Measurements from ENCODE around the gene PAXX. TPM values are rescaled to one million over a fixed set of nuclear protein-coding genes. Genes with fewer than 3 reads are reported as not detected.
A peak's percentile ranks its signal among the peaks of the same experiment; 100 is the strongest.

PAXX gene
- total and polyA plus RNA-seq, 9 of the 15 experiments (the other 6 are each of a cell fraction or from before 2014, with no cell fraction given) = 1.2 to 175 (median 38.5) TPM

GRCh38 chr9:137021979-137022661 lies 29.9 kb downstream of the PAXX start (continued):
- TF ChIP-seq REST (IDR thresholded peaks at IDR 0.05; ENCODE audit: borderline replicate concordance) (peak; percentile 58; the same call in 1 of the 2 replicates), REST (CRISPR knock-in tag; IDR thresholded peaks at IDR 0.05; ENCODE audit: low read depth) (no peak), CC2D1A (IDR thresholded peaks at IDR 0.05) (no peak), JUND (IDR thresholded peaks at IDR 0.05; ENCODE audit: borderline replicate concordance, low read depth, low read length) (peak; percentile 72; the same call in 1 of the 2 replicates), JUND (tag; IDR thresholded peaks at IDR 0.05; ENCODE audit: borderline replicate concordance, low read depth, low read length) (peak; percentile 54; the same call in 1 of the 3 replicates), SRSF9 (IDR thresholded peaks at IDR 0.05; ENCODE audit: borderline replicate concordance, low read depth, low read length) (no peak), ZNF518B (CRISPR knock-in tag; IDR thresholded peaks at IDR 0.05) (no peak), RBBP5 (IDR thresholded peaks at IDR 0.05; ENCODE audit: borderline replicate concordance, insufficient read depth, low read length, poor library complexity, severe bottlenecking) (peak; percentile 16), FOS (IDR thresholded peaks at IDR 0.05; ENCODE audit: extremely low read depth, insufficient read length) (no peak), FIP1L1 (IDR thresholded peaks at IDR 0.05; ENCODE audit: low read depth, low read length, poor library complexity, severe bottlenecking) (peak; percentile 14), IFI16 (CRISPR knock-in tag; IDR thresholded peaks at IDR 0.05) (no peak), POLR3A (IDR thresholded peaks at IDR 0.05; ENCODE audit: borderline replicate concordance, extremely low read depth, insufficient read depth, insufficient read length) (no peak), FOXP1 (CRISPR knock-in tag; IDR thresholded peaks at IDR 0.05) (no peak), MAX (CRISPR knock-in tag; IDR thresholded peaks at IDR 0.05) (peak; percentile 32; the same call in 1 of the 2 replicates), ZNF324 (CRISPR knock-in tag; IDR thresholded peaks at IDR 0.05) (no peak), MIER1 (IDR thresholded peaks at IDR 0.05; ENCODE audit: low read depth) (no peak)

Measured in K562 (cell line).